Nephron progenitor cell (in vitro differentiated cells): ENCODE data around the gene ZAR1L.

Experiments
- DNase-seq: peaks from one replicate; pipeline ENCODE4 v3.0.0; 2021
- H3K27ac Mint-ChIP-seq: 2 replicates; pipeline ENCODE4 v1.8.0; 2021; ENCODE audit warnings: mild to moderate bottlenecking, moderate library complexity, mixed read lengths
- H3K27me3 Mint-ChIP-seq: 2 replicates; pipeline ENCODE4 v1.8.0; 2021; ENCODE audit warnings: mild to moderate bottlenecking, low read depth, mixed read lengths; ENCODE audit not compliant: poor library complexity
- H3K36me3 Mint-ChIP-seq: 2 replicates; pipeline ENCODE4 v1.8.0; 2021; ENCODE audit warnings: low read depth, mixed read lengths
- H3K4me1 Mint-ChIP-seq: 2 replicates; pipeline ENCODE4 v1.8.0; 2021; ENCODE audit warnings: mixed read lengths
- H3K4me3 Mint-ChIP-seq: 2 replicates; pipeline ENCODE4 v1.8.0; 2021; ENCODE audit warnings: mild to moderate bottlenecking, moderate library complexity, mixed read lengths
- H3K9me3 Mint-ChIP-seq: 2 replicates; pipeline ENCODE4 v1.8.0; 2021; ENCODE audit warnings: mild to moderate bottlenecking, moderate library complexity, mixed read lengths
- TF ChIP-seq, protein P1 (sequence below): fragments of 200-600 bp; sonication (generic); IDR thresholded peaks from 2 replicates; pipeline ENCODE4 v1.5.0; 2021; ENCODE audit warnings: antibody characterized with exemption

Gene ZAR1L

DNA sequence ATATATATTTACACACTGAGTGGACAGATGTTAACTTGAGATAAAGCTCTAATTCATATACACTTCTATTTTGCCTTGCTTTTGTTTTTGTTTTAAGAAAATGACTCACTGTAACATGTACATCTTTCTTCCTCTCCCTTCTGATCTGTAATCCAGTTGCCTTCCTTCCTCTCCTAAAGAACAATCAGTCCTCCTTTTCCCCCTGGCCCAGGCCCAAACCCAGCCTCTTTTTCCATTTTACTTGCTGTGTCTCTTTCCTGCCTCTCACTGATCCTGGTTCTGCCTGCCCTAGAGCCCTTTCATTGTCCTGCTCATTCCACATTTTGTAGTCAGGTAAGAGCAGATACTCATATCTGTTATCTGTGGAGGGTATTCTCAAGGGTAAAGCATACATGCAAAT lies 50.8 kb downstream of the ZAR1L start:
- Mint-ChIP-seq H3K4me3 (no peak overlapping the region), H3K36me3 (no peaks in the 10 kb centered on the region), H3K4me1 (peaks cover 24% of the 10 kb centered on the region), H3K9me3 (no peaks in the 10 kb centered on the region), H3K27me3 (no peaks in the 10 kb centered on the region), H3K27ac (no peak overlapping the region)
- TF ChIP-seq, protein P1, sequence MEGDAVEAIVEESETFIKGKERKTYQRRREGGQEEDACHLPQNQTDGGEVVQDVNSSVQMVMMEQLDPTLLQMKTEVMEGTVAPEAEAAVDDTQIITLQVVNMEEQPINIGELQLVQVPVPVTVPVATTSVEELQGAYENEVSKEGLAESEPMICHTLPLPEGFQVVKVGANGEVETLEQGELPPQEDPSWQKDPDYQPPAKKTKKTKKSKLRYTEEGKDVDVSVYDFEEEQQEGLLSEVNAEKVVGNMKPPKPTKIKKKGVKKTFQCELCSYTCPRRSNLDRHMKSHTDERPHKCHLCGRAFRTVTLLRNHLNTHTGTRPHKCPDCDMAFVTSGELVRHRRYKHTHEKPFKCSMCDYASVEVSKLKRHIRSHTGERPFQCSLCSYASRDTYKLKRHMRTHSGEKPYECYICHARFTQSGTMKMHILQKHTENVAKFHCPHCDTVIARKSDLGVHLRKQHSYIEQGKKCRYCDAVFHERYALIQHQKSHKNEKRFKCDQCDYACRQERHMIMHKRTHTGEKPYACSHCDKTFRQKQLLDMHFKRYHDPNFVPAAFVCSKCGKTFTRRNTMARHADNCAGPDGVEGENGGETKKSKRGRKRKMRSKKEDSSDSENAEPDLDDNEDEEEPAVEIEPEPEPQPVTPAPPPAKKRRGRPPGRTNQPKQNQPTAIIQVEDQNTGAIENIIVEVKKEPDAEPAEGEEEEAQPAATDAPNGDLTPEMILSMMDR: no peak
- no peak for DNase-seq

DNA sequence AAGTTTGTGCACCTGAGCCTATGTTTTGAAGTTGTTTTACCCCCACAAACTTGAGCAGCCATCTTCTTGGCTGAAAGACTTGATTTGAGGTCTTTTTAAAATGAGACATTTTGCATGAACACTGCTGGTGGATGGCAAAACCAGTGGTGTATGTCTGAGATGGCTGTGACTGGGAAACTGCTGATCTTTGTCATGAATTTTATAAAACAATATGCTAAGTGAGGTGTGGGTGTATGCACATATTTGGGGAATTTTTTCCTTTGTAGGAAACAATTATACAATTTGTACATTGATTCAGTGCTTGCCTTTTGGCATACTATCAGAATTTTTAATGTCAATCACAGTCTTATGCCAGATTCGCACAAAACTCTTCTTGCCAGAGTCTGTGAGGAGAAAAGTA lies 52.5 kb downstream of the ZAR1L start:
- H3K4me3 Mint-ChIP-seq: no peak overlapping the region
- TF ChIP-seq, protein P1: no peak
- peaks cover 4% of the 10 kb centered on the region for H3K27me3 Mint-ChIP-seq
- H3K36me3 Mint-ChIP-seq: no peaks in the 10 kb centered on the region
- H3K4me1 Mint-ChIP-seq: peaks cover 19% of the 10 kb centered on the region
- no peak overlapping the region for H3K27ac Mint-ChIP-seq
- H3K9me3 Mint-ChIP-seq: no peaks in the 10 kb centered on the region
- DNase-seq: no peak

DNA sequence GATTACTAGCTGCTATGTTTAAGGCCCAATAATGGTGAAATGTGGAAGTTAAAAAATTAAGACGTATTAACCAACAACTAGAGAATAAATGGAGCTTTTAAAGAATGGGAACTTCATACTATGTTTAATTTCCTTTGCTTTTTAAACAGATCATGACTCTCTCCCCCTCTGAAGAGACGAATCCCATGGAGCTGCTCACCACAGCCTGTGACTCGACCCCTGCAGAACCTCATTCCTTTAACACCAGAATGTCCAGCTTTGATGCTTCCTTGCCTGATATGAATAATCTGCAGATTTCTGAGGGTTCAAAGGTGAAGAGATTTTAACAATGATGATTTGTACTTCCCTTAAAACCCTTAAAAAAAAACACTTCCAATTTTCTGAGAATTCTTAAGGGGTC lies 53.0 kb downstream of the ZAR1L start:
- Mint-ChIP-seq H3K36me3 (no peaks in the 10 kb centered on the region), H3K9me3 (no peaks in the 10 kb centered on the region), H3K27me3 (peaks cover 4% of the 10 kb centered on the region), H3K27ac (no peak overlapping the region), H3K4me1 (peaks cover 14% of the 10 kb centered on the region), H3K4me3 (no peak overlapping the region)
- TF ChIP-seq, protein P1: no peak
- DNase-seq: no peak

DNA sequence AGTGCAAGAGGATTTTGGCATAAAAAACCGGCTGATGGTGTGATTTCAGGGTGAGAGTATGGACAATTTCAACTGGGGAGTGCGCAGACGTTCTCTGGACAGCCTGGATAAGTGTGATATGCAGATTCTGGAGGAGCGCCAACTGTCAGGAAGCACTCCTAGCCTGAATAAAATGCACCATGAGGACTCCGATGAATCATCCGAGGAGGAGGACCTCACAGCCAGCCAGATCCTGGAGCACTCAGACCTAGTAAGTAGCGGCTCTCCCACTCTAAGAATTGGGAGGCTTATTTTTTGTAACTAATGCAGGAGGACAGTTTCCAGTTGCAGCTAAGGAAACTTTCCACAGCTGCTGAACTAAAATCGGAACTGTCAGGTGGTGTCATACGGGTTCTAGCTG lies 53.6 kb downstream of the ZAR1L start:
- peaks cover 4% of the 10 kb centered on the region for H3K27me3 Mint-ChIP-seq
- H3K4me1 Mint-ChIP-seq: peaks cover 9% of the 10 kb centered on the region
- no peak overlapping the region for H3K4me3 Mint-ChIP-seq
- TF ChIP-seq, protein P1: no peak
- no peaks in the 10 kb centered on the region for H3K36me3 Mint-ChIP-seq
- DNase-seq: no peak
- no peaks in the 10 kb centered on the region for H3K9me3 Mint-ChIP-seq
- no peak overlapping the region for H3K27ac Mint-ChIP-seq

DNA sequence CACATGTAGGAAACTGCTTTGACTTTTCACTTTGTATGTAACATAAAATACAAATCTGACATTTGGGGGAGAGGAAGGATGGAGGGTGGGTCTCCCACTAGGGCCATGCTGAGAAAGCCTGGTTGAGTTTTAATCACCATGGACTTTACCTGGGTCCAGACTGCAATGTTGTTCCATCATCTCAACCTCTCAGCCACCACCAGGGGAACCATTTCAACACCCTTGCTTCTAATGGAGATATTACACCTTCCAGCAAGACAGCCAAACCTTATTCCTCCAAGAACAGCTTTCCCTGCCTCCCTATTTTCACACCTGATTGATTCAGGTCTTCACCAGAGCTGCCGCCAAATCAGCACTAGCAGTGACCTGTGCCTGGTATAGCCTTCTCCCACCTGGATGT lies 56.0 kb downstream of the ZAR1L start:
- Mint-ChIP-seq H3K4me3 (no peak overlapping the region), H3K36me3 (no peaks in the 10 kb centered on the region), H3K27me3 (peaks cover 4% of the 10 kb centered on the region), H3K4me1 (peaks cover 16% of the 10 kb centered on the region), H3K9me3 (no peaks in the 10 kb centered on the region), H3K27ac (no peak overlapping the region)
- DNase-seq: no peak
- TF ChIP-seq, protein P1: no peak

DNA sequence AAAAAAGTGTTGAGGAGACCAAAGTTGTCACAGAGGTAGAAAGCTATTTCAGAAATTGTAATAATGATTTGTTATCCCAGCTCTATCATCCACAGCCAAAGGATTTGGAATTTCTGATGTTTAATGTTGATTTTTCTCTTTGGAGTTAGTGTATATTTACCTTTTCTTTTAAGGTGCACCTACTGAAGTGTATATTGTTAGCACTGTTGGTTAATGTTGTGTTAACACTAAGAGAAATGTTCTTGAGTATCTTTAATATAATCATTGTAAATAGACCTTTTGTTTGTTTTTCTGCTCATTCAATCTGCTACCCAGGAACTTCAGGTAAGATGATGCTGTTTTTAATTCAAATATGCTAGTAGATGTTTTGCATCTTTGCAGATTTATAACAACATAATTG lies 57.5 kb downstream of the ZAR1L start:
- H3K4me3 Mint-ChIP-seq: no peak overlapping the region
- DNase-seq: no peak
- TF ChIP-seq, protein P1: no peak
- H3K9me3 Mint-ChIP-seq: no peaks in the 10 kb centered on the region
- no peaks in the 10 kb centered on the region for H3K36me3 Mint-ChIP-seq
- no peak overlapping the region for H3K27ac Mint-ChIP-seq
- peaks cover 8% of the 10 kb centered on the region for H3K27me3 Mint-ChIP-seq
- H3K4me1 Mint-ChIP-seq: peaks cover 16% of the 10 kb centered on the region
